Body of pancreas (tissue), 4 donors: ENCODE measurements around the gene GPR141.

Experiments used
- CTCF ChIP-seq, 7 experiments: fragments of 450-650 bp in 4 of 7; fragments of 200-600 bp in 3 of 7; sonication (generic) in 3 of 7; IDR thresholded peaks; one replicate each; pipeline ENCODE4 v1.5.1; 2016 to 2019; ENCODE audit warnings: antibody characterized with exemption in 7 of 7
- POLR2A ChIP-seq, 3 donors: fragments of 450-650 bp; IDR thresholded peaks; one replicate each; pipeline ENCODE4 v1.6.1; 2016; ENCODE audit warnings: antibody characterized with exemption in 3 of 3, mild to moderate bottlenecking in 2 of 3

GRCh38 chr7:37756797-37757551 is 73.4 kb downstream of the GPR141 start:
- TF ChIP-seq CTCF (IDR thresholded peaks at IDR 0.05) = no peak
- no peak for TF ChIP-seq POLR2A (IDR thresholded peaks at IDR 0.05)
